WTC11 (cell line): ENCODE measurements around the gene JAZF1.

ENCODE experiments used
- CREM ChIP-seq: sonication (generic); formaldehyde crosslinking; IDR thresholded peaks from 2 replicates; pipeline ENCODE4 v1.8.1; 2022; ENCODE audit warnings: mild to moderate bottlenecking, missing genetic modification reagents, moderate library complexity
- ELF4 ChIP-seq: sonication (generic); formaldehyde crosslinking; IDR thresholded peaks from 2 replicates; pipeline ENCODE4 v1.8.1; 2022; ENCODE audit warnings: low read depth, mild to moderate bottlenecking, moderate library complexity, missing genetic modification reagents
- FOXJ3 ChIP-seq: sonication (generic); formaldehyde crosslinking; IDR thresholded peaks from 2 replicates; pipeline ENCODE4 v1.9.0; 2021; ENCODE audit warnings: missing genetic modification reagents, mild to moderate bottlenecking, borderline replicate concordance
- GRHL2 ChIP-seq: fragments of 250-450 bp; sonication (Bioruptor Pico); IDR thresholded peaks from 2 replicates; pipeline ENCODE4 v1.8.0; 2022; ENCODE audit warnings: mild to moderate bottlenecking, moderate library complexity; ENCODE audit not compliant: insufficient replicate concordance, severe bottlenecking
- NFYB ChIP-seq: sonication (generic); formaldehyde crosslinking; conservative IDR thresholded peaks from 2 replicates; pipeline ENCODE4 v1.8.0; 2022; ENCODE audit warnings: low read depth, missing genetic modification reagents
- RORB ChIP-seq: fragments of 250-450 bp; sonication (Bioruptor Pico); IDR thresholded peaks from 2 replicates; pipeline ENCODE4 v1.9.0; 2021; ENCODE audit warnings: mild to moderate bottlenecking
- TF ChIP-seq, protein P1 (sequence below): sonication (generic); formaldehyde crosslinking; IDR thresholded peaks from 2 replicates; pipeline ENCODE4 v1.8.1; 2023; ENCODE audit warnings: mild to moderate bottlenecking, missing genetic modification reagents, moderate library complexity
- TF ChIP-seq, protein P2 (sequence below): sonication (generic); formaldehyde crosslinking; IDR thresholded peaks from 2 replicates; pipeline ENCODE4 v1.8.0; 2022; ENCODE audit warnings: mild to moderate bottlenecking, missing genetic modification reagents
- TF ChIP-seq, protein P3 (sequence below): sonication (generic); formaldehyde crosslinking; IDR thresholded peaks from 2 replicates; pipeline ENCODE4 v1.8.0; 2022; ENCODE audit warnings: mild to moderate bottlenecking, missing genetic modification reagents
- TF ChIP-seq, protein P4 (sequence below): fragments of 200-600 bp; IDR thresholded peaks from 2 replicates; pipeline ENCODE4 v1.8.0; 2022; ENCODE audit warnings: antibody characterized with exemption
- TF ChIP-seq, protein P5 (sequence below): sonication (generic); formaldehyde crosslinking; IDR thresholded peaks from 2 replicates; pipeline ENCODE4 v1.8.1; 2023; ENCODE audit warnings: mild to moderate bottlenecking, missing genetic modification reagents

DNA sequence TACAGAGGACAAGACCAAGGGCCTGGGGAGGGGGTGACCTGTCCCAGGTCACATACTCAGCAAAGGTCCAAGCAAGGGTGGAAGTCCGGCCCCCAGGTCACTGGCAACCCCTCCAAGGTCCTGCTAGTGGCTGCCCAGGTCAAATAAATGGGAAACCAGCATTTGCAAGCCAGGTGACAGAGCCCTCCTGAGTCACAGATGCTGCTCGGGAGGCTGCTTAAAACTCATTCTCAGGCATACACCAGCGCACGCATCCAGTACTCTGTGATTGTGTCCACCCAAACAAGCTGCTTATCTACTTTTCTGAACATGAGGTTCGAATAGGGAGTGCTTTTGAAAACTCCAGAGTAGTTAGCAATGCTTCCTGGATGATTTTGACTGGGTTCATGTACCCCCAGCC, 310.0 kb downstream of the JAZF1 start:
- TF ChIP-seq, protein P1, sequence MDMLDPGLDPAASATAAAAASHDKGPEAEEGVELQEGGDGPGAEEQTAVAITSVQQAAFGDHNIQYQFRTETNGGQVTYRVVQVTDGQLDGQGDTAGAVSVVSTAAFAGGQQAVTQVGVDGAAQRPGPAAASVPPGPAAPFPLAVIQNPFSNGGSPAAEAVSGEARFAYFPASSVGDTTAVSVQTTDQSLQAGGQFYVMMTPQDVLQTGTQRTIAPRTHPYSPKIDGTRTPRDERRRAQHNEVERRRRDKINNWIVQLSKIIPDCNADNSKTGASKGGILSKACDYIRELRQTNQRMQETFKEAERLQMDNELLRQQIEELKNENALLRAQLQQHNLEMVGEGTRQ (CRISPR knock-in tag): no peak
- TF ChIP-seq, protein P2, sequence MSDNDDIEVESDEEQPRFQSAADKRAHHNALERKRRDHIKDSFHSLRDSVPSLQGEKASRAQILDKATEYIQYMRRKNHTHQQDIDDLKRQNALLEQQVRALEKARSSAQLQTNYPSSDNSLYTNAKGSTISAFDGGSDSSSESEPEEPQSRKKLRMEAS (CRISPR knock-in tag): no peak
- TF ChIP-seq, protein P3, sequence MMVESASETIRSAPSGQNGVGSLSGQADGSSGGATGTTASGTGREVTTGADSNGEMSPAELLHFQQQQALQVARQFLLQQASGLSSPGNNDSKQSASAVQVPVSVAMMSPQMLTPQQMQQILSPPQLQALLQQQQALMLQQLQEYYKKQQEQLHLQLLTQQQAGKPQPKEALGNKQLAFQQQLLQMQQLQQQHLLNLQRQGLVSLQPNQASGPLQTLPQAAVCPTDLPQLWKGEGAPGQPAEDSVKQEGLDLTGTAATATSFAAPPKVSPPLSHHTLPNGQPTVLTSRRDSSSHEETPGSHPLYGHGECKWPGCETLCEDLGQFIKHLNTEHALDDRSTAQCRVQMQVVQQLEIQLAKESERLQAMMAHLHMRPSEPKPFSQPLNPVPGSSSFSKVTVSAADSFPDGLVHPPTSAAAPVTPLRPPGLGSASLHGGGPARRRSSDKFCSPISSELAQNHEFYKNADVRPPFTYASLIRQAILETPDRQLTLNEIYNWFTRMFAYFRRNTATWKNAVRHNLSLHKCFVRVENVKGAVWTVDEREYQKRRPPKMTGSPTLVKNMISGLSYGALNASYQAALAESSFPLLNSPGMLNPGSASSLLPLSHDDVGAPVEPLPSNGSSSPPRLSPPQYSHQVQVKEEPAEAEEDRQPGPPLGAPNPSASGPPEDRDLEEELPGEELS (CRISPR knock-in tag): no peak
- TF ChIP-seq GRHL2 (CRISPR knock-in tag) (no peak), NFYB (no peak), CREM (no peak), ELF4 (CRISPR knock-in tag) (no peak), RORB (CRISPR knock-in tag) (no peak), FOXJ3 (no peak)
- TF ChIP-seq, protein P4, sequence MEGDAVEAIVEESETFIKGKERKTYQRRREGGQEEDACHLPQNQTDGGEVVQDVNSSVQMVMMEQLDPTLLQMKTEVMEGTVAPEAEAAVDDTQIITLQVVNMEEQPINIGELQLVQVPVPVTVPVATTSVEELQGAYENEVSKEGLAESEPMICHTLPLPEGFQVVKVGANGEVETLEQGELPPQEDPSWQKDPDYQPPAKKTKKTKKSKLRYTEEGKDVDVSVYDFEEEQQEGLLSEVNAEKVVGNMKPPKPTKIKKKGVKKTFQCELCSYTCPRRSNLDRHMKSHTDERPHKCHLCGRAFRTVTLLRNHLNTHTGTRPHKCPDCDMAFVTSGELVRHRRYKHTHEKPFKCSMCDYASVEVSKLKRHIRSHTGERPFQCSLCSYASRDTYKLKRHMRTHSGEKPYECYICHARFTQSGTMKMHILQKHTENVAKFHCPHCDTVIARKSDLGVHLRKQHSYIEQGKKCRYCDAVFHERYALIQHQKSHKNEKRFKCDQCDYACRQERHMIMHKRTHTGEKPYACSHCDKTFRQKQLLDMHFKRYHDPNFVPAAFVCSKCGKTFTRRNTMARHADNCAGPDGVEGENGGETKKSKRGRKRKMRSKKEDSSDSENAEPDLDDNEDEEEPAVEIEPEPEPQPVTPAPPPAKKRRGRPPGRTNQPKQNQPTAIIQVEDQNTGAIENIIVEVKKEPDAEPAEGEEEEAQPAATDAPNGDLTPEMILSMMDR: no peak
- TF ChIP-seq, protein P5, sequence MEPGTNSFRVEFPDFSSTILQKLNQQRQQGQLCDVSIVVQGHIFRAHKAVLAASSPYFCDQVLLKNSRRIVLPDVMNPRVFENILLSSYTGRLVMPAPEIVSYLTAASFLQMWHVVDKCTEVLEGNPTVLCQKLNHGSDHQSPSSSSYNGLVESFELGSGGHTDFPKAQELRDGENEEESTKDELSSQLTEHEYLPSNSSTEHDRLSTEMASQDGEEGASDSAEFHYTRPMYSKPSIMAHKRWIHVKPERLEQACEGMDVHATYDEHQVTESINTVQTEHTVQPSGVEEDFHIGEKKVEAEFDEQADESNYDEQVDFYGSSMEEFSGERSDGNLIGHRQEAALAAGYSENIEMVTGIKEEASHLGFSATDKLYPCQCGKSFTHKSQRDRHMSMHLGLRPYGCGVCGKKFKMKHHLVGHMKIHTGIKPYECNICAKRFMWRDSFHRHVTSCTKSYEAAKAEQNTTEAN (CRISPR knock-in tag): no peak
